ENCODE data around the gene UGT1A7. TPM values are rescaled to one million over a fixed set of nuclear protein-coding genes. Genes with fewer than 3 reads are reported as not detected.

Gene UGT1A7
- total and polyA plus RNA-seq, 9 of the 15 experiments (the other 6 are each of a cell fraction or from before 2014, with no cell fraction given): not detected

- H3K4me2 ChIP-seq (ENCODE audit: insufficient read depth, low read length): no peak overlapping the region
- no peak for ATAC-seq
- no peaks in the 10 kb centered on the region for H3K4me1 ChIP-seq (replicated peaks in 1 of 2; ENCODE audit: control insufficient read depth in 2 of 2, insufficient read depth in 2 of 2, low read length in 2 of 2)
- no TSS peak for BruUV-seq (replicated peaks)
- no peak for DNase-seq (ENCODE audit: extremely low read depth in 1 of 4, low spot score in 3 of 4)
- ChIA-PET CTCF (ENCODE audit: low intra/inter-chr PET ratio) (no interaction called here), POLR2A (interaction anchor here (1.8 kb wide), 1 partner anchor 10 kb away, joined by 5 read pairs; no protein-coding TSS in a partner anchor)
- no peaks in the 10 kb centered on the region; the same call in 1 of the 2 replicates for H4K20me1 ChIP-seq (replicated peaks; ENCODE audit: control insufficient read depth, insufficient read depth, low read length)
- intact Hi-C loops (cut with micrococcal nuclease) (no loop called here), in situ Hi-C loops (cut with MboI) (no loop called here)
- no peaks in the 10 kb centered on the region for H3K9me1 ChIP-seq (ENCODE audit: control insufficient read depth, insufficient read depth, low read length)
- no peaks in the 10 kb centered on the region for H3K79me2 ChIP-seq (ENCODE audit: control insufficient read depth, insufficient read depth, low read length)
- no peaks in the 10 kb centered on the region for H3K9me3 ChIP-seq (replicated peaks; ENCODE audit: control insufficient read depth, insufficient read depth, low read depth, low read length)
- no peak overlapping the region for H2AFZ ChIP-seq (ENCODE audit: low read depth, low read length)
- no peak overlapping the region for H3K27ac ChIP-seq (ENCODE audit: extremely low read depth, low read depth, low read length)
- peaks cover 0 to 8% of the 10 kb centered on the region in 2 experiments; a peak in 3 of 5 replicates for H3K27me3 ChIP-seq (ENCODE audit: control insufficient read depth in 2 of 2, insufficient read depth in 2 of 2, low read length in 2 of 2)
- no peaks in the 10 kb centered on the region for H3K36me3 ChIP-seq (ENCODE audit: control insufficient read depth, insufficient read depth, low read length)
- WGBS (ENCODE audit: insufficient coverage, low coverage, missing lambda C conversion rate): 0% methylated on average over 4 of the region's 4 CpGs
- no peak for FAIRE-seq
- H3K9ac ChIP-seq (ENCODE audit: insufficient read depth in 1 of 2, low read depth in 2 of 2, low read length in 2 of 2): no peak overlapping the region
- TF ChIP-seq ZNF263 (CRISPR knock-in tag; IDR thresholded peaks at IDR 0.05; ENCODE audit: borderline replicate concordance): no peak
- no peak for TF ChIP-seq STAG1 (CRISPR knock-in tag; IDR thresholded peaks at IDR 0.05; ENCODE audit: borderline replicate concordance)
- TF ChIP-seq ZNF449 (CRISPR knock-in tag; IDR thresholded peaks at IDR 0.05): no peak
- H3K4me3 ChIP-seq: no peak overlapping the region
Measured at GRCh38 chr2:233690444-233690843, 8.7 kb downstream of the UGT1A7 start.
